Right forelimb (tissue), 1 donor: Measurements from ENCODE around the gene DAB2IP.

ENCODE experiments used
- DNase-seq: peaks from one replicate; pipeline ENCODE4 v3.0.0-alpha.2; 2018

Gene DAB2IP

GRCh38 chr9:121748727-121749423 is 97.4 kb downstream of the DAB2IP start:
- no peak for DNase-seq

- DNase-seq = no peak
Observed at GRCh38 chr9:121749614-121750013, 98.2 kb downstream of the DAB2IP start.

- no peak for DNase-seq
Observed at GRCh38 chr9:121750259-121750714, 98.9 kb downstream of the DAB2IP start.

- no peak for DNase-seq
Observed at GRCh38 chr9:121750715-121751623, 99.5 kb downstream of the DAB2IP start.

- DNase-seq = no peak
Observed at GRCh38 chr9:121751686-121752445, 100.4 kb downstream of the DAB2IP start.

GRCh38 chr9:121752929-121753328 is 101.5 kb downstream of the DAB2IP start:
- DNase-seq = no peak

GRCh38 chr9:121753802-121754654 is 102.6 kb downstream of the DAB2IP start:
- DNase-seq = no peak

- no peak for DNase-seq
Observed at GRCh38 chr9:121754655-121755436, 103.4 kb downstream of the DAB2IP start.

- no peak for DNase-seq
Observed at GRCh38 chr9:121755581-121755980, 104.1 kb downstream of the DAB2IP start.

GRCh38 chr9:121756474-121757280 is 105.2 kb downstream of the DAB2IP start:
- DNase-seq = no peak

GRCh38 chr9:121757281-121757585 is 105.8 kb downstream of the DAB2IP start:
- no peak for DNase-seq

GRCh38 chr9:121758693-121759092 is 107.3 kb downstream of the DAB2IP start:
- no peak for DNase-seq

GRCh38 chr9:121759996-121760395 is 108.6 kb downstream of the DAB2IP start:
- no peak for DNase-seq

GRCh38 chr9:121760571-121760970 is 109.1 kb downstream of the DAB2IP start:
- DNase-seq = no peak

- no peak for DNase-seq
Observed at GRCh38 chr9:121763131-121763530, 111.7 kb downstream of the DAB2IP start.

GRCh38 chr9:121763561-121764370 is 112.3 kb downstream of the DAB2IP start:
- DNase-seq = no peak

GRCh38 chr9:121764371-121764730 is 112.9 kb downstream of the DAB2IP start:
- DNase-seq = no peak

GRCh38 chr9:121765021-121765950 is 113.9 kb downstream of the DAB2IP start:
- no peak for DNase-seq
